ENCODE results near the gene LECT2.

Gene LECT2

GRCh38 chr5:135978993-135979392 is 24.2 kb upstream of the LECT2 start:
- DNase-seq (ENCODE audit: low read depth in 2 of 2): no peak

GRCh38 chr5:135978212-135978631 is 23.4 kb upstream of the LECT2 start:
- no peak for DNase-seq (ENCODE audit: low read depth in 2 of 2)

GRCh38 chr5:135977375-135977928 is 22.7 kb upstream of the LECT2 start:
- no peak for DNase-seq (ENCODE audit: low read depth in 2 of 2)

GRCh38 chr5:135976216-135976615 is 21.4 kb upstream of the LECT2 start:
- no peak for DNase-seq (ENCODE audit: low read depth in 2 of 2)

GRCh38 chr5:135975122-135975521 is 20.3 kb upstream of the LECT2 start:
- no peak for DNase-seq (ENCODE audit: low read depth in 2 of 2)

- no peak for DNase-seq (ENCODE audit: low read depth in 2 of 2)
Measured at GRCh38 chr5:135974021-135974600, 19.3 kb upstream of the LECT2 start.

- no peak for DNase-seq (ENCODE audit: low read depth in 2 of 2)
Measured at GRCh38 chr5:135973323-135974020, 18.7 kb upstream of the LECT2 start.

GRCh38 chr5:135971701-135972100 is 16.9 kb upstream of the LECT2 start:
- DNase-seq (ENCODE audit: low read depth in 2 of 2): no peak

- no peak for DNase-seq (ENCODE audit: low read depth in 2 of 2)
Measured at GRCh38 chr5:135966790-135967189, 12.0 kb upstream of the LECT2 start.

- DNase-seq (ENCODE audit: low read depth in 2 of 2): no peak
Measured at GRCh38 chr5:135966165-135966564, 11.4 kb upstream of the LECT2 start.

- no peak for DNase-seq (ENCODE audit: low read depth in 2 of 2)
Measured at GRCh38 chr5:135965504-135965903, 10.7 kb upstream of the LECT2 start.

- peak; percentile 37 to 39 for DNase-seq (ENCODE audit: low read depth in 2 of 2)
Measured at GRCh38 chr5:135964670-135965320, 10.0 kb upstream of the LECT2 start.

- DNase-seq (ENCODE audit: low read depth in 2 of 2): no peak
Measured at GRCh38 chr5:135955525-135955924, 742 bp upstream of the LECT2 start.

- no peak for DNase-seq (ENCODE audit: low read depth in 2 of 2)
Measured at GRCh38 chr5:135953850-135954249, 933 bp downstream of the LECT2 start.

GRCh38 chr5:135952683-135953082 is 2.1 kb downstream of the LECT2 start:
- no peak for DNase-seq (ENCODE audit: low read depth in 2 of 2)

- no peak for DNase-seq (ENCODE audit: low read depth in 2 of 2)
Measured at GRCh38 chr5:135951807-135952206, 3.0 kb downstream of the LECT2 start.

GRCh38 chr5:135951257-135951656 is 3.5 kb downstream of the LECT2 start:
- DNase-seq (ENCODE audit: low read depth in 2 of 2): no peak

- peak; percentile 61 to 63 for DNase-seq (ENCODE audit: low read depth in 2 of 2)
Measured at GRCh38 chr5:135950611-135951010, 4.2 kb downstream of the LECT2 start.

- peak; percentile 58 to 61 for DNase-seq (ENCODE audit: low read depth in 2 of 2)
Measured at GRCh38 chr5:135944967-135945560, 9.7 kb downstream of the LECT2 start.

GRCh38 chr5:135944564-135944963 is 10.2 kb downstream of the LECT2 start:
- no peak for DNase-seq (ENCODE audit: low read depth in 2 of 2)

- DNase-seq (ENCODE audit: low read depth in 2 of 2): no peak
Measured at GRCh38 chr5:135942202-135942771, 12.5 kb downstream of the LECT2 start.

GRCh38 chr5:135941711-135942110 is 13.1 kb downstream of the LECT2 start:
- no peak for DNase-seq (ENCODE audit: low read depth in 2 of 2)
